C4-2B (cell line): Measurements from ENCODE around the gene KLHL42.

Experiments
- H3K27ac ChIP-seq: fragments of 450-650 bp; 2 replicates; pipeline ENCODE4 v1.5.1; 2017
- ZFX ChIP-seq: fragments of 450-650 bp; IDR thresholded peaks from 2 replicates; pipeline ENCODE4 v1.6.1; 2017
- TF ChIP-seq, protein P1 (sequence below): fragments of 450-650 bp; conservative IDR thresholded peaks from 2 replicates; pipeline ENCODE4 v1.5.1; 2017; ENCODE audit warnings: mild to moderate bottlenecking

KLHL42 gene

DNA sequence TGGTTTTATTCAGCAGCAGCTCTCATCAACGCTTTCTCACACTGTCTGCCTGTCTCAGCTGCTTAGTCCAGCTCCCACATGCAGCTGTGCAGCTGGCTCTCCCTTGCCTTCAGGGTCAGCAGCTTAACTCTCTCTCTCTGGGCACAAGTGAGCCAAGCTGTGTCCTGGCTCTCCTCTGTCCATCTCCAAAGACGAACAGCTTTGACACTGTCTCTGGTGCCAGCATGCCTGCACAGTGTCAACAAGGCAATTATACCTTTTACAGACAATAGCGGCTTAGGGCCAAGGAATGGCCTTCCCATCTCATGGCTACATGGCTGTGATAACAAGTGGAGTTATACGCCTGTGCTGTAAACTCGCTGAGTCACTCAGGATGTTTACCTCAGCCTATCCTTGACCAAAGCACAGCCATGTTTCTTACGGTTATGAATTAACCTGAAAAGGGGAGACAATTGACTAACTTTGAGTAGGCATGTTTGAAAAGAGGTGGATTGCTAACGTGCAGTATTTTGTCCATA, 38.4 kb downstream of the KLHL42 start:
- TF ChIP-seq, protein P1, sequence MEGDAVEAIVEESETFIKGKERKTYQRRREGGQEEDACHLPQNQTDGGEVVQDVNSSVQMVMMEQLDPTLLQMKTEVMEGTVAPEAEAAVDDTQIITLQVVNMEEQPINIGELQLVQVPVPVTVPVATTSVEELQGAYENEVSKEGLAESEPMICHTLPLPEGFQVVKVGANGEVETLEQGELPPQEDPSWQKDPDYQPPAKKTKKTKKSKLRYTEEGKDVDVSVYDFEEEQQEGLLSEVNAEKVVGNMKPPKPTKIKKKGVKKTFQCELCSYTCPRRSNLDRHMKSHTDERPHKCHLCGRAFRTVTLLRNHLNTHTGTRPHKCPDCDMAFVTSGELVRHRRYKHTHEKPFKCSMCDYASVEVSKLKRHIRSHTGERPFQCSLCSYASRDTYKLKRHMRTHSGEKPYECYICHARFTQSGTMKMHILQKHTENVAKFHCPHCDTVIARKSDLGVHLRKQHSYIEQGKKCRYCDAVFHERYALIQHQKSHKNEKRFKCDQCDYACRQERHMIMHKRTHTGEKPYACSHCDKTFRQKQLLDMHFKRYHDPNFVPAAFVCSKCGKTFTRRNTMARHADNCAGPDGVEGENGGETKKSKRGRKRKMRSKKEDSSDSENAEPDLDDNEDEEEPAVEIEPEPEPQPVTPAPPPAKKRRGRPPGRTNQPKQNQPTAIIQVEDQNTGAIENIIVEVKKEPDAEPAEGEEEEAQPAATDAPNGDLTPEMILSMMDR: no peak
- no peak for TF ChIP-seq ZFX
- no peak overlapping the region for H3K27ac ChIP-seq

DNA sequence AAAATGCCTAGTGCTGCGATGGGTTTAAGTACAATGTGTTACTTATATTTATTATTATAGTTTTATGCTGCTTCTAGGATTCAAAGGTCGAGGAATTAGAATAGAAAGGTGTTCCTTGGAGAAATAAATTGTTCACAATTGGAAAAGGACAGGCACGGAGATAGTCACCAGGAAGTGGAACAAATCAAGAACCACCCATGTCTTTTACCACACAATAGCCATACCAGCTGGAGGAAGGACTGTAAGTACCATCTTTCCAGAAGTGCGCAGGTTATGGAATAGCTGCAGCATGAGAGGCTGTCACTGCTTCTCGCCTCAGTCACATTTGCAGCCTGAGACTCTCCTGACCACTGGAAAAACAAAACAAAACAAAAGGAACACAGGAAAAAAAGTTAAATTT, 40.5 kb downstream of the KLHL42 start:
- no peak for TF ChIP-seq ZFX
- TF ChIP-seq, protein P1: no peak
- H3K27ac ChIP-seq: no peak overlapping the region

DNA sequence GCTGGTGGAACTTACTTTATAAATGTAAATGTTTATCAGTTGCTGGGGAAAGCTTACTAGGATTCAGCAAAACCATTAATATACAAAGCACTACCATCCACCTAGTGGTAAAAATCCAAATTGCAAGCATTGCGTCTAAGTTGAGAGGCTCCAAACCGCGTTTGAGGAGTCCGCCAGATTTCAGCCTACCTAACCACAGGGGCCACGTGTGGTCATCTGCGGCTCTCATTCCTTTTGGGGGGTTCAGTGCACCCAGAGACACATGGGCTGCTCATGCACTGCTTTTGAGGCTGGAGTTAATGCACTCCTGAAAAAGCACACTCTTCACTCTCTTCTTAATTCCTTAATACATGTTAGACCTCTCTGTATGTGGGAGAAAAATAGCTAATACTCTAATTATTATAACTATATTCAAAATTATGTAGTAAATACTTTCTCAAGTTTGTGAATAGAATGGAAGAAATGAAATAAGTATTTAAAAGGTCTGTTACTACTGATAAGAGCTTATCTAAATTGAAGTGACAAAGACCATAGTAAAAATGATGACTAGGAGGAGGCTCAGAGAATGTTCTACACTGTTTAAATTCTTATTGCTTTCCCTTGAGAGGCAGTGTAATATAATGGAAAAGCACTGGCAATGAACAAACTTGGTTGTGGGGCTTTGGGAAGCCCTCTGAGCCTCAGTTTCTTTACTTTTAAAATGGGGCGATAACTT, 41.4 kb downstream of the KLHL42 start:
- no peak overlapping the region for H3K27ac ChIP-seq

DNA sequence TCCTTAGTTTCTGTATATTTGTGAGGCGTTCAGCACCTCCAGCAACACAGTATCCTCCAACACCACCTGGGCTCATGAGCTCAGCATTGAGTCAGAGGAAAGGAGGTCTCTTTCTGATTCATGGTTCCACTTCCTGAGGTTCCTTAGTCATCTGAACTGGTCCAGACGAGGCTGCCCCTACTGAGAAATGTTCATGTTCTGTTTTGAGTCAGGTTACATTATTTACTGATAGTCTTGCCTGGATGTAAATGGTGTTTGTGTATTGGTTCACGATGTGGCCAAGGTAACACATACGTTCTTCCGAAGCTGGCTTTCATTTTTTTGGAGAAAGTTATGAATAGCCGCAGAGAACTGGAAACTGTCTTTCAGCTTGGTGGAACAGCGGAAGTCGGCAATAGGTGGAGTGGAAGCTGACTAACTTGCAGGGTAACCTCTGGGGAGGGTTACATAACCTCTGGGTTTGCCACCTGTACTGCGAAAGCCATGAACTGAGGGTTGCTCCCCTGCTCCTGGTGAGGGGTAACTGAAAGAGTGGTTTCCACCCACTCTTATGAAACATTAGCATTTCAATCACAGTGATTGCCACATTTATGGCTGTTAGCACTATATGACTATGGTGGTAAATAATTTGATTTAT, 42.2 kb downstream of the KLHL42 start:
- TF ChIP-seq, protein P1: no peak
- H3K27ac ChIP-seq: no peak overlapping the region

More for the DNA sequence above, 41.4 kb downstream of the KLHL42 start:
- TF ChIP-seq, protein P1: peak; percentile 90
- no peak for TF ChIP-seq ZFX

DNA sequence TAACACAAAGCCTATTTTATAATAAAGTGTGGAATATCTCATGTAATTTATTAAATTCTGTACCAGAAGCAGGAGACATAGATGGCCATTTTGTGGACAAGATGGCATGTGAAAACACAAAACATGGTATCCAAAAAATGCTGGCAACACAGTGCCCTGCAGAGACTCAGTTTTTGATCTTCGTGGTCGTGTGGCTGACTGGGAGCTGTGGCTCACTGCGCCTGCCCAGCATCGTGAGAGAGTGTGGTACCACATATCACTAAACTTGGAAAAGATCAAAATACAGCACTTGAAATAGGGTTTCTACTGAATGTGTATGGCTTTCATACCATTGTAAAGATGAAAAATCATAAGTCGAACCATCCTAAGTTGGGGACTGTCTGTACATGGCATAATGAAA, 43.0 kb downstream of the KLHL42 start:
- no peak for TF ChIP-seq ZFX
- TF ChIP-seq, protein P1: no peak
- H3K27ac ChIP-seq: no peak overlapping the region

DNA sequence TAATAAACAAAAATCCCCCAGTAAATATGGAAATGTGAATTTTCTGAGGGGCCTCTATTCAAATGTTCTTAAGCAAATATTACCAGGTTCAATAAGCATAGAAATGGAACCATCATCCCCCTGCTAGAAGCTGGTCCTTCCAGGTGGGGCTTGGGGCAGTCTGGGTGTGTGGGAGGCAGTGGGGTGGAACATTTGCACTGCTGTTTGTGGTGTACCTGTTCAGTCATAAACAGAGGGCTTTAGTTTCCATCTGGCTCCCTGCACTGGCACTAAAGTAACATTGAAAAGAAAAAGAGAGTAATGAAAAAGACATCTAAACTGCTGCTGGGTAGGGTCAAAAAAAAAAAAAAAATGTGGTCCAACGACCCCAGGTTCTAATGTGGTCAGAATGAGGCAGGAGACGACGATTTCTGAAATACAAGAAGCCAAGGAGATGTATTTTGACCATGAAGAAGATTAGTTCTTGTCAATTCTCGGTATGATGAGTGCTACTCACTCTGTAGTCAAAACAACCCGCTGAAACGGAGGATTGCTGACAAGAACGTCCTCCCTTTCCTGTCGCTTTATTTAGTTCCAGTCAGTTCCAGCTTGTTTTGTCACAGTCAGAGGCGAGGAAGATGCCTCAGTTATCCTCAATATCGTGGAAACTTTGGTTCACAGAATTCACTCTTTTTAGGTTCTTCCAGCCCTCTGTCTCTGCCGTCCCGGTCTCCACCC, 44.3 kb downstream of the KLHL42 start:
- TF ChIP-seq, protein P1: no peak
- TF ChIP-seq ZFX: no peak
- no peak overlapping the region for H3K27ac ChIP-seq

DNA sequence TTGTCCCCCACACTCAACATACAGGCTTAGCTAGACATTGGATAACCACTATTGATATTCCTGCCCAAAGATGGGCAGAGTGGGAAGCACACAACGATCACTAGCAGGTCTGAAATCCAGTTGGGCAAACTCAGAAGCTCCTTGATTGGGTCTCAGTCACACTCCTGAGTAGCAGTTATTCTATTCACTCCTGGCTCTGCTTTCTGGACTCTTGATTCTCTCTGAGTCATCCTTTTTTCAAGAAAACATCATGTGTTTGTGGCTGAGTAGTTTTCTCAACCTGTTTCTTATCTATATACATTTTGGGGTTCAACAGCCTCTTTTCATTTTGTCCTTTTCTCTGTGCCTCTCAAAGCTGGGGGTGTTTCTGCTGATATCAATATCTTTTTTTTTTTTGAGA, 46.0 kb downstream of the KLHL42 start:
- TF ChIP-seq, protein P1: no peak
- no peak for TF ChIP-seq ZFX

More for the DNA sequence above, 46.0 kb downstream of the KLHL42 start:
- no peak overlapping the region for H3K27ac ChIP-seq
